ENCODE results near the gene DAO. TPM values are rescaled to one million over a fixed set of nuclear protein-coding genes. Genes with fewer than 3 reads are reported as not detected.

The DAO gene
- total RNA-seq, 2 donors from 2014 or later, result not detected

- Histone ChIP-seq H3K9me3 (ENCODE audit: control insufficient read depth, low read length) (no peaks in the 10 kb centered on the region), H3K9ac (ENCODE audit: extremely low read depth, low read length, poor library complexity, severe bottlenecking) (no peak overlapping the region), H3K27me3 (ENCODE audit: control insufficient read depth, insufficient read depth, low read length, poor library complexity, severe bottlenecking) (peaks cover 19% of the 10 kb centered on the region), H3K4me3 (ENCODE audit: low read length) (no peak overlapping the region), H3K27ac (ENCODE audit: low read depth, low read length) (no peak overlapping the region), H3K36me3 (ENCODE audit: control insufficient read depth, insufficient read depth, low read length) (no peaks in the 10 kb centered on the region), H3K4me1 (ENCODE audit: control insufficient read depth, insufficient read depth, low read length) (peaks cover 3% of the 10 kb centered on the region)
- peaks cover 8% of the 10 kb centered on the region for H3K27me3 Mint-ChIP-seq (ENCODE audit: insufficient read depth)
- WGBS, 2 experiments (ENCODE audit: insufficient coverage in 1 of 2, insufficient read length in 1 of 2), result 87 to 92% methylated on average over 4 to 8 of the region's 8 CpGs
- no peak overlapping the region for H3K4me3 Mint-ChIP-seq
- H3K4me1 Mint-ChIP-seq, result no peaks in the 10 kb centered on the region
- no peaks in the 10 kb centered on the region for H3K36me3 Mint-ChIP-seq (ENCODE audit: low read depth)
- H3K27ac Mint-ChIP-seq, result no peak overlapping the region
- TF ChIP-seq CTCF (conservative IDR thresholded peaks at IDR 0.05), result no peak
- H3K9me3 Mint-ChIP-seq, result peaks cover 6% of the 10 kb centered on the region
- DNase-seq, result no peak
Measured at GRCh38 chr12:108896336-108896735, 16.4 kb downstream of the DAO start.

- Histone ChIP-seq H3K4me3 (ENCODE audit: low read length) (no peak overlapping the region), H3K27me3 (ENCODE audit: control insufficient read depth, insufficient read depth, low read length, poor library complexity, severe bottlenecking) (peaks cover 19% of the 10 kb centered on the region), H3K9me3 (ENCODE audit: control insufficient read depth, low read length) (no peaks in the 10 kb centered on the region), H3K36me3 (ENCODE audit: control insufficient read depth, insufficient read depth, low read length) (no peaks in the 10 kb centered on the region), H3K27ac (ENCODE audit: low read depth, low read length) (no peak overlapping the region), H3K4me1 (ENCODE audit: control insufficient read depth, insufficient read depth, low read length) (peaks cover 3% of the 10 kb centered on the region), H3K9ac (ENCODE audit: extremely low read depth, low read length, poor library complexity, severe bottlenecking) (no peak overlapping the region)
- 90 to 100% methylated on average over 4 of the region's 4 CpGs for WGBS, 2 experiments (ENCODE audit: insufficient coverage in 1 of 2, insufficient read length in 1 of 2)
- no peak overlapping the region for H3K4me3 Mint-ChIP-seq
- no peak for TF ChIP-seq CTCF (conservative IDR thresholded peaks at IDR 0.05)
- no peaks in the 10 kb centered on the region for H3K36me3 Mint-ChIP-seq (ENCODE audit: low read depth)
- DNase-seq, result no peak
- no peak overlapping the region for H3K27ac Mint-ChIP-seq
- peaks cover 8% of the 10 kb centered on the region for H3K27me3 Mint-ChIP-seq (ENCODE audit: insufficient read depth)
- peaks cover 6% of the 10 kb centered on the region for H3K9me3 Mint-ChIP-seq
- H3K4me1 Mint-ChIP-seq, result no peaks in the 10 kb centered on the region
Measured at GRCh38 chr12:108896817-108897216, 16.9 kb downstream of the DAO start.

GRCh38 chr12:108899145-108899544 is 19.3 kb downstream of the DAO start:
- TF ChIP-seq CTCF (conservative IDR thresholded peaks at IDR 0.05), result no peak
- WGBS, 2 experiments (ENCODE audit: insufficient coverage in 1 of 2, insufficient read length in 1 of 2), result 86 to 91% methylated on average over 4 to 5 of the region's 5 CpGs

More at GRCh38 chr12:108899145-108899544, 19.3 kb downstream of the DAO start:
- Histone ChIP-seq H3K4me3 (ENCODE audit: low read length) (no peak overlapping the region), H3K9me3 (ENCODE audit: control insufficient read depth, low read length) (no peaks in the 10 kb centered on the region), H3K9ac (ENCODE audit: extremely low read depth, low read length, poor library complexity, severe bottlenecking) (no peak overlapping the region), H3K4me1 (ENCODE audit: control insufficient read depth, insufficient read depth, low read length) (peaks cover 3% of the 10 kb centered on the region), H3K27ac (ENCODE audit: low read depth, low read length) (no peak overlapping the region), H3K36me3 (ENCODE audit: control insufficient read depth, insufficient read depth, low read length) (no peaks in the 10 kb centered on the region), H3K27me3 (ENCODE audit: control insufficient read depth, insufficient read depth, low read length, poor library complexity, severe bottlenecking) (peaks cover 19% of the 10 kb centered on the region)
- Mint-ChIP-seq H3K9me3 (peaks cover 6% of the 10 kb centered on the region), H3K36me3 (ENCODE audit: low read depth) (no peaks in the 10 kb centered on the region), H3K4me3 (no peak overlapping the region), H3K4me1 (no peaks in the 10 kb centered on the region), H3K27ac (no peak overlapping the region), H3K27me3 (ENCODE audit: insufficient read depth) (peaks cover 8% of the 10 kb centered on the region)
- DNase-seq, result no peak
